WTC11 (cell line): ENCODE results near the gene CAMK1G.

Source experiments
- ATF2 ChIP-seq: sonication (generic); formaldehyde crosslinking; IDR thresholded peaks from 2 replicates; pipeline ENCODE4 v1.8.1; 2022; ENCODE audit warnings: low read depth, missing genetic modification reagents, borderline replicate concordance
- CTCF ChIP-seq: fragments of 200-600 bp; IDR thresholded peaks from 2 replicates; pipeline ENCODE4 v1.8.0; 2022; ENCODE audit warnings: antibody characterized with exemption
- E2F5 ChIP-seq: sonication (generic); formaldehyde crosslinking; IDR thresholded peaks from 2 replicates; pipeline ENCODE4 v1.8.1; 2022; ENCODE audit warnings: mild to moderate bottlenecking, moderate library complexity, missing genetic modification reagents
- IRF1 ChIP-seq: sonication (generic); formaldehyde crosslinking; IDR thresholded peaks from 2 replicates; pipeline ENCODE4 v1.8.0; 2023; ENCODE audit warnings: missing genetic modification reagents
- MXD4 ChIP-seq: fragments of 250-450 bp; sonication (Bioruptor Pico); IDR thresholded peaks from 2 replicates; pipeline ENCODE4 v1.8.0; 2021; ENCODE audit warnings: mild to moderate bottlenecking, moderate library complexity, borderline replicate concordance
- MYBL2 ChIP-seq: sonication (generic); formaldehyde crosslinking; IDR thresholded peaks from 2 replicates; pipeline ENCODE4 v1.8.1; 2023; ENCODE audit warnings: mild to moderate bottlenecking, moderate library complexity, missing genetic modification reagents
- NFATC4 ChIP-seq: fragments of 250-450 bp; sonication (Bioruptor Pico); IDR thresholded peaks from 2 replicates; pipeline ENCODE4 v1.9.0; 2021; ENCODE audit warnings: mild to moderate bottlenecking
- SMAD3 ChIP-seq: sonication (generic); formaldehyde crosslinking; IDR thresholded peaks from 2 replicates; pipeline ENCODE4 v1.8.0; 2022; ENCODE audit warnings: missing genetic modification reagents, mild to moderate bottlenecking, borderline replicate concordance
- ZBTB43 ChIP-seq: sonication (generic); formaldehyde crosslinking; IDR thresholded peaks from 2 replicates; pipeline ENCODE4 v1.8.1; 2023; ENCODE audit warnings: mild to moderate bottlenecking, missing genetic modification reagents
- ZNF396 ChIP-seq: fragments of 250-450 bp; sonication (Bioruptor Pico); IDR thresholded peaks from 2 replicates; pipeline ENCODE4 v1.8.0; 2021; ENCODE audit warnings: mild to moderate bottlenecking, moderate library complexity, borderline replicate concordance

- TF ChIP-seq CTCF: no peak
- TF ChIP-seq ZNF396 (CRISPR knock-in tag): no peak
- TF ChIP-seq IRF1 (CRISPR knock-in tag): no peak
- no peak for TF ChIP-seq MYBL2 (CRISPR knock-in tag)
- no peak for TF ChIP-seq MXD4 (CRISPR knock-in tag)
- TF ChIP-seq E2F5: no peak
- no peak for TF ChIP-seq SMAD3 (CRISPR knock-in tag)
- TF ChIP-seq ZBTB43 (CRISPR knock-in tag): no peak
- TF ChIP-seq NFATC4 (CRISPR knock-in tag): no peak
- TF ChIP-seq ATF2 (CRISPR knock-in tag): no peak
These were observed 69.4 kb downstream of the CAMK1G start for GRCh38 chr1:209652873-209653401.
